Skeletal muscle tissue (tissue), 4 donors: ENCODE measurements around the gene DPF1. TPM values are rescaled to one million over a fixed set of nuclear protein-coding genes. Genes with fewer than 3 reads are reported as not detected.

Source experiments
- H3K27ac ChIP-seq: one replicate; pipeline ENCODE4 v1.7.0; 2013; ENCODE audit warnings: mild to moderate bottlenecking, low read depth, low read length, inconsistent platforms
- H3K27me3 ChIP-seq, 3 donors: one replicate each; pipeline ENCODE4 v1.7.0; 2013; ENCODE audit warnings: low read length in 3 of 3; ENCODE audit not compliant: control insufficient read depth in 3 of 3, insufficient read depth in 3 of 3
- H3K36me3 ChIP-seq, 3 donors: one replicate each; pipeline ENCODE4 v1.7.0; 2013; ENCODE audit warnings: low read length in 3 of 3; ENCODE audit not compliant: control insufficient read depth in 3 of 3, insufficient read depth in 3 of 3
- H3K4me1 ChIP-seq, 3 donors: one replicate each; pipeline ENCODE4 v1.7.0; 2013; ENCODE audit warnings: low read length in 3 of 3, mild to moderate bottlenecking in 3 of 3; ENCODE audit not compliant: control insufficient read depth in 3 of 3, insufficient read depth in 3 of 3
- H3K4me3 ChIP-seq, 3 donors: one replicate each; pipeline ENCODE4 v1.7.0; 2013; ENCODE audit warnings: low read length in 3 of 3
- H3K9ac ChIP-seq, 3 donors: one replicate each; pipeline ENCODE4 v1.7.0; 2013; ENCODE audit warnings: low read length in 3 of 3, mild to moderate bottlenecking in 3 of 3, moderate library complexity in 2 of 3, low read depth in 1 of 3
- H3K9me3 ChIP-seq, 3 donors: one replicate each; pipeline ENCODE4 v1.7.0; 2013; ENCODE audit warnings: low read length in 3 of 3; ENCODE audit not compliant: control insufficient read depth in 3 of 3
- total RNA-seq: library from RNA; depleted of rRNA; stranded (reverse); fragments of >200 nt; gene quantifications from one replicate; pipeline ENCODE4 v1.2.3, GENCODE V29; 2014
- donor health status: Osteomylitis.

The DPF1 gene
- total RNA-seq, 1 donor from 2014 or later, result 1.0 TPM

- peaks cover 16 to 21% (median 16%) of the 10 kb centered on the region in 3 donors for H3K4me1 ChIP-seq
- H3K27ac ChIP-seq, result no peak overlapping the region
- peaks cover 17 to 40% (median 34%) of the 10 kb centered on the region in 3 donors for H3K27me3 ChIP-seq
- no peak overlapping the region for H3K9ac ChIP-seq
- peaks cover 0 to 6% (median 1%) of the 10 kb centered on the region in 3 donors for H3K36me3 ChIP-seq
- H3K9me3 ChIP-seq, result no peaks in the 10 kb centered on the region
- no peak overlapping the region for H3K4me3 ChIP-seq
These were observed 12.3 kb downstream of the DPF1 start for GRCh38 chr19:38211766-38212165.

DNA sequence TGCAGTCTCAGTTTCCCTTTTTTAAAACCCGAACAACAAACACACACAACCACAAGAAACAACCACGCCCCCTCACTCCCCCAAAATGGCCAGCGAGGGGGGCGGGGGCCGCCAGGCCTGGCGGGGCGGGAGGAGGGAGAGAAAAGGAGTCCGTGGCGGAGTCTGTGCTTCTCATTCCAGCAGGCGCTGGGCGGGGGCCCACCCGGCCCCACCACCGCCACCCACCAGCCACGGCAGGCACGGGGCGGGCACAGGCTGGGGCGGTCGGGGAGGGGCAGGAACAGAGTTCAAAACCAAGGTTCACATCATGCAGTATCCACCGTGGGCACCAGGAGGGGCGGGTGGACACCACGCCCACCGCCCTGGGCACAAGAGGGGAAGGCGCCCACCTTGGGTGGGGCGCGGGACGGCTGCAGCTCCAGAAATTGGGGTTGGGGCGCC is 12.9 kb downstream of the DPF1 start:
- H3K4me3 ChIP-seq, result no peak overlapping the region
- no peak overlapping the region for H3K27ac ChIP-seq
- peaks cover 3 to 12% (median 7%) of the 10 kb centered on the region in 3 donors for H3K36me3 ChIP-seq
- H3K9ac ChIP-seq, result no peak overlapping the region
- H3K27me3 ChIP-seq, result peaks cover 17 to 37% (median 31%) of the 10 kb centered on the region in 3 donors
- H3K4me1 ChIP-seq, result peaks cover 16 to 21% (median 16%) of the 10 kb centered on the region in 3 donors
- no peaks in the 10 kb centered on the region for H3K9me3 ChIP-seq

- H3K4me1 ChIP-seq, result peaks cover 16 to 21% (median 16%) of the 10 kb centered on the region in 3 donors
- H3K27me3 ChIP-seq, result peaks cover 13 to 31% (median 31%) of the 10 kb centered on the region in 3 donors
- H3K36me3 ChIP-seq, result peaks cover 6 to 18% (median 12%) of the 10 kb centered on the region in 3 donors
- no peaks in the 10 kb centered on the region for H3K9me3 ChIP-seq
- peak overlapping the region; percentile 65 for H3K27ac ChIP-seq
- peak overlapping the region in 1 of 3 donors; percentile 31 for H3K4me3 ChIP-seq
- H3K9ac ChIP-seq, result no peak overlapping the region
These were observed 13.5 kb downstream of the DPF1 start for GRCh38 chr19:38210458-38210987.

DNA sequence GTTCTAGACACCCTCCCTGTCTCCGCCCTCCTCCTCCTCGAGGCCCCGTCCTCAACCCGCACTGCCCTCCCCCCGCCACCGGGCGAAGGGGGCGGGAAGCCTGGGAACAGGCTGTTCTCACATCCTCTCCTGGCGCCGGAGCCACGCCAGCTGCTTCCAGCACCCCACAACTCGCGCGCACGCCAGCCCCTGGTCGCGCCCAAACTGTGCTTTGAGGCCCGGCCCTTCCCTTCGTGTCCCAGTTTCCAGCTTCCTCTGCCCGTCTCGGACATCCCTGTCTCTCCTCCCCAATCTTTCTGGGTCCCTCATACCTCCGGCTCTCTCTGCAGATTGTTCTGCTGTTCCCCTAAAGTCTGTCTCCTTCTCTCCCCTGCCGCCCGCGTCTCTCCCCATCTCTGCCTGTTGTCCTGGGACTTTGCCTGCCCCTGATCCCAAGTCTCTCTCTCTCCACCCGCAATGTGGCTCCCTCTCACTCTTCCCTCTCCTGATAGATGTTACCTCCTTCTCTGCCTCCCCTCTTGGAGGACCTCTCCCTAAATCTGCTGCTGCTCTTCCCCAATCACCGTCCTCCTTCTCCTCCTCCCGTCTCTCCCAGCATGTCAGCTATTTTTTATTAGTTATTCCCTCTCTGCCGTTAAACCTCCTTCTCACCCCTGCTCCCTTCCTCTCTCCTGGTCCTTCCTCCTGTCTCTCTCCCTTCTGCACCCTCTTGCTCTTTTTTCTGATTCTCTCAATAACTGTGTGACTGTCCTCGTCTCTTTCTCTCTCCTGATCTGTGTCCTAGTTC is 14.2 kb downstream of the DPF1 start:
- no peaks in the 10 kb centered on the region for H3K9me3 ChIP-seq
- H3K27ac ChIP-seq, result peak overlapping the region; percentile 65
- peaks cover 13 to 31% (median 31%) of the 10 kb centered on the region in 3 donors for H3K27me3 ChIP-seq
- peak overlapping the region in 1 of 3 donors; percentile 31 for H3K4me3 ChIP-seq
- H3K9ac ChIP-seq, result peak overlapping the region in 2 of 3 donors; percentile 51
- peaks cover 6 to 21% (median 14%) of the 10 kb centered on the region in 3 donors for H3K36me3 ChIP-seq
- peaks cover 16 to 21% (median 16%) of the 10 kb centered on the region in 3 donors for H3K4me1 ChIP-seq

DNA sequence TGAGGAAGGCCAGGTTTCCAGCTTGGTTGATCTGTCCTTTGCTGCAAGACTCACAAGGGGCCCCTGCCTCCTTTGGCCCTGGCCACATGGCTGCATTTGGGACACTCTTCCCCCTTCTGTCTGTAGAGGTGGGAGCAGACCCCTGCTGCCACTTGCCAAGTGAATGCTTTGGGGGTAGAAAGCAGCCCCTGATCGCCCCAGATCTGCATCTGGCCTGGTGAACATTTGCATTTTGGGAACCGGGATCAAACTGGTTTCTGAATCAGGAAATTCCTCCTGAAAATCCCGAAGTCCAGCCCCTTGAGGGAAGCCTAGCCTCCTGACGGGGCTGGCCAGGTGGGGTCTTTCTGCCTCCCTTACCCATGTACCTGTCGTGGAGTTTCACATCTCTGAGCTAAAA is 14.9 kb downstream of the DPF1 start:
- Histone ChIP-seq H3K36me3 (peaks cover 6 to 23% (median 14%) of the 10 kb centered on the region in 3 donors), H3K4me3 (no peak overlapping the region), H3K9me3 (no peaks in the 10 kb centered on the region), H3K9ac (peak overlapping the region in 1 of 3 donors; percentile 51), H3K27ac (no peak overlapping the region), H3K27me3 (peaks cover 13 to 28% (median 26%) of the 10 kb centered on the region in 3 donors), H3K4me1 (peaks cover 16 to 21% (median 16%) of the 10 kb centered on the region in 3 donors)

- Histone ChIP-seq H3K4me1 (peaks cover 16 to 21% (median 16%) of the 10 kb centered on the region in 3 donors), H3K27me3 (peaks cover 13 to 22% (median 21%) of the 10 kb centered on the region in 3 donors), H3K4me3 (no peak overlapping the region), H3K27ac (no peak overlapping the region), H3K9me3 (no peaks in the 10 kb centered on the region), H3K36me3 (peaks cover 10 to 28% (median 19%) of the 10 kb centered on the region in 3 donors), H3K9ac (no peak overlapping the region)
These were observed 15.5 kb downstream of the DPF1 start for GRCh38 chr19:38208571-38208970.

GRCh38 chr19:38207543-38207942 is 16.5 kb downstream of the DPF1 start:
- H3K4me3 ChIP-seq, result no peak overlapping the region
- H3K9ac ChIP-seq, result no peak overlapping the region
- H3K27me3 ChIP-seq, result peaks cover 13 to 22% (median 15%) of the 10 kb centered on the region in 3 donors
- no peak overlapping the region for H3K27ac ChIP-seq
- H3K36me3 ChIP-seq, result peaks cover 20 to 39% (median 25%) of the 10 kb centered on the region in 3 donors
- H3K4me1 ChIP-seq, result peaks cover 16 to 21% (median 16%) of the 10 kb centered on the region in 3 donors
- H3K9me3 ChIP-seq, result no peaks in the 10 kb centered on the region

DNA sequence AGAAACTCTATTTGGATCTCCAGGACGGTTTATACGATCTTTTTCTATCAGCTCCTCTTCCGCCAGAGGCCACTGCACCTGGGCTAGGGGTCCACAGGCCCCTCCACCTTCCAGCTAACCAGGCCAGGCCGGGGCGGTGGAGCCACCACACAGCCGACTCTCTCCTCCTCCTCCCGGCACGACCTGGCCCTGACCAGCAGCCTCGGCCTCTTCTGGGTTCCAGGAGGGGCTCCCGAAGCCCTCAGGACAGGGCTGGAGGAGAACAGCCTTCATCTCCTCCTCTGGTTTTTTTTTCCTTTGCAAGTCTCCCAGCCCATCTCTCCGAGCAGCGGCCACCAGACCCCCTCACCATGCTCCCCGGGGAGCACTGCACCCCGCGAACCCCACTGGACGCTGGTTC is 17.1 kb downstream of the DPF1 start:
- H3K36me3 ChIP-seq, result peaks cover 23 to 44% (median 29%) of the 10 kb centered on the region in 3 donors
- peaks cover 13 to 22% (median 15%) of the 10 kb centered on the region in 3 donors for H3K27me3 ChIP-seq
- peaks cover 16 to 21% (median 16%) of the 10 kb centered on the region in 3 donors for H3K4me1 ChIP-seq
- H3K27ac ChIP-seq, result no peak overlapping the region
- H3K9me3 ChIP-seq, result no peaks in the 10 kb centered on the region
- no peak overlapping the region for H3K4me3 ChIP-seq
- H3K9ac ChIP-seq, result no peak overlapping the region

DNA sequence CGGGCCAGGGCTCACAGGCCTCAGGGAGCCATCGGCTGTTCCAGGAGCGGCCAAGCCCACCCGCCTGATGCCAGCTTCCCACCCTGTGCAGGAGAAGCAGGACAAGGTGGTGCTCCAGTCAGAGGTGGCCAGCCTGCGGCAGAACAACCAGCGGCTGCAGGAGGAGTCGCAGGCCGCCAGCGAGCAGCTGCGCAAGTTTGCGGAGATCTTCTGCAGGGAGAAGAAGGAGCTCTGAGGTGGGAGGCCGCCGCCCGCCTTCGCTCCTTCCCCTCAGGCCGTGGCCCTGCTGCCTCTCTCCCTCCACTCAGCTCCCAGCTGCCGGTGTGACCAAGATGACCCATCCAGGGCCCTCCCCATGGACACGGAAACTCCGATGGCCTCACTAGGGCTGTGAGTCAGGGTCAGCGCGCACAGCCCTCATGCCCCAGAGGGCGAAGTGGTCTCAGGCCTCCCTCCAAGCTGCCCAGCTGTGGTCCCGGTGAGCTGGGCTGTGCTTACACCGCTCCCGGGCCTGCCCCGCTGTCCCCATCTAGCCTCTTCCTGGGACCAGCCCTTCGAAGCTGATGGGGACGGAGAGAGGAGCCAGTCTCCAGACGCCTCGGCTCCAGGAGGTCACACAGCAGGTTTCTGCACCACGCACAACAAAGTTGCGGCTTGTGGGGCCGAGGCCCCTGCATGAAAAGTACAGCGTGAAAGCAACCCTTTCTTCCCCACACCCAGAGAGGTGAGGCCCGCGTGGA is 17.8 kb downstream of the DPF1 start:
- Histone ChIP-seq H3K36me3 (peaks cover 31 to 51% (median 36%) of the 10 kb centered on the region in 3 donors), H3K27ac (no peak overlapping the region), H3K4me1 (peaks cover 16 to 21% (median 16%) of the 10 kb centered on the region in 3 donors), H3K27me3 (peaks cover 10 to 22% (median 15%) of the 10 kb centered on the region in 3 donors), H3K9me3 (no peaks in the 10 kb centered on the region), H3K4me3 (no peak overlapping the region), H3K9ac (no peak overlapping the region)
